ENCODE measurements around the gene RHBDD3. TPM values are rescaled to one million over a fixed set of nuclear protein-coding genes. Genes with fewer than 3 reads are reported as not detected.

Gene RHBDD3
- total and polyA plus RNA-seq, 2 of the 4 experiments (the other 2 are of a cell fraction) = 5.7 to 21.5 TPM

DNA sequence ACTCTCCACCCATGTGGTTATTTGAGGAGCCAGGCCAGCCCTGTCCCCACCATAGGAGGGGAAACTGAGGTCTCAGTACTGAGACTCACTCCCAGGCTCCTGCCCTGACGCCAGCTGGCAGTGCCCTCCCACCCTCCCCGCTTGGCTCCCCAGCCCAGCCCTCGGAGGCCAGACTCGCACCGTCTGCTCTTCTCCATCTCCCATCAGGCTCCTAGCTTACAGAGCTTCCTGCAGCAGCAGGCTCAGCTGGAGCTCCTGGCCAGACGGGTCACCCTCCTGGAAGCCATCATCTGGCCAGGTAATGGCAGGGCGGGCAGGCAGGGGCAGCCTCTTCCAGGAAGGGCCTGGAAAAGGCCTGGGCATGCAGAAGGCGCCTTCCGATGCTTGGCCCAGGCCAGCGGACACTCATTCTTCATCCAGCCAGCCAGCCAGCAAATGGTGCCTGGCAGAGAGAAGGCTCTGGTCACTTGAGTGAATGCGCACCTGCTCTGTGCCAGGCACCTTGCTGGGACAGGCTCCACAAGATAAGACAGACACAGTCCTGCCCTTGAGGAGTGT lies 12.6 kb downstream of the RHBDD3 start:
- Histone ChIP-seq H3K23ac (ENCODE audit: low read depth, low read length) (no peak overlapping the region), H3K27ac (ENCODE audit: insufficient read depth, low read length) (no peak overlapping the region), H3K18ac (ENCODE audit: low read depth, low read length) (no peak overlapping the region), H3K79me1 (ENCODE audit: low read depth in 1 of 2, low read length in 2 of 2) (no peaks in the 10 kb centered on the region), H3K14ac (replicated peaks; ENCODE audit: low read depth, low read length) (no peak overlapping the region), H2BK5ac (ENCODE audit: low read depth, low read length, poor library complexity, severe bottlenecking) (no peak overlapping the region), H3K56ac (ENCODE audit: extremely low read depth, insufficient read depth, low read length) (no peak overlapping the region), H2AFZ (replicated peaks; ENCODE audit: low read length, poor library complexity) (no peak overlapping the region), H2BK120ac (ENCODE audit: low read depth, low read length) (no peak overlapping the region), H3K4me3 (ENCODE audit: insufficient read depth, low read depth, low read length) (no peak overlapping the region), H2AK9ac (replicated peaks; ENCODE audit: low read depth, low read length, poor library complexity) (no peak overlapping the region), H3K9me3 (ENCODE audit: control insufficient read depth, insufficient read depth, low read length) (no peaks in the 10 kb centered on the region), H3K36me3 (ENCODE audit: control insufficient read depth, insufficient read depth, low read length) (peaks cover 5% of the 10 kb centered on the region; the same call in 1 of the 2 replicates), H3K9ac (ENCODE audit: low read depth, low read length) (no peak overlapping the region), H2BK15ac (ENCODE audit: low read depth, low read length) (no peak overlapping the region), H2AK5ac (ENCODE audit: low read depth, low read length) (no peak overlapping the region), H4K91ac (ENCODE audit: insufficient read depth, low read depth, low read length) (no peak overlapping the region), H3K4me1 (ENCODE audit: control insufficient read depth, insufficient read depth, low read length) (no peaks in the 10 kb centered on the region), H4K5ac (ENCODE audit: low read depth, low read length) (no peak overlapping the region), H4K20me1 (ENCODE audit: insufficient read depth, low read length) (no peaks in the 10 kb centered on the region), H3K9me1 (ENCODE audit: insufficient read depth, low read length) (0 out of 2 replicates have a peak, but pooled peaks cover 2% of the 10 kb centered on the region), H3K4me2 (ENCODE audit: low read depth, low read length) (no peak overlapping the region), H3K27me3 (ENCODE audit: control insufficient read depth, insufficient read depth, low read length) (no peaks in the 10 kb centered on the region; the same call in 1 of the 2 replicates), H4K8ac (ENCODE audit: low read depth in 2 of 2, low read length in 2 of 2) (no peak overlapping the region), H3K4ac (ENCODE audit: low read depth, low read length) (no peak overlapping the region), H2BK20ac (ENCODE audit: low read depth, low read length) (no peak overlapping the region)
- CTCF ChIA-PET = no interaction called here
- no TSS peak for BruUV-seq (replicated peaks)
- 96% methylated on average over 4 of the region's 11 CpGs; no CpG with 5 or more reads in 1 of the 2 experiments for WGBS, 2 experiments (ENCODE audit: extremely low coverage in 2 of 2, insufficient read length in 1 of 2)
- intact Hi-C loops (cut with micrococcal nuclease) = loop anchor here (2.0 kb wide), 1 partner anchor 652 kb away; no protein-coding TSS in a partner anchor
- DNase-seq = no peak
- TF ChIP-seq RFX5 (IDR thresholded peaks at IDR 0.05; ENCODE audit: low read depth, low read length) = no peak
- TF ChIP-seq POLR2A (IDR thresholded peaks at IDR 0.05; ENCODE audit: low read depth, low read length) = no peak
- TF ChIP-seq BHLHE40 (IDR thresholded peaks at IDR 0.05; ENCODE audit: low read depth, low read length) = no peak
- in situ Hi-C loops (cut with MboI; ENCODE audit: low sequenced_read_pairs) = no loop called here
- POLR2A ChIA-PET (ENCODE audit: unreplicated experiment) = no interaction called here
- ATAC-seq (ENCODE audit: low read depth) = no peak
- dilution Hi-C loops (cut with HindIII; ENCODE audit: low sequenced_read_pairs, unreplicated experiment) = no loop called here

Data from IMR-90 (cell line).